ENCODE results near the gene FAM222A. TPM values are rescaled to one million over a fixed set of nuclear protein-coding genes. Genes with fewer than 3 reads are reported as not detected.

The FAM222A gene
- total RNA-seq, 1 experiment from 2014 or later: 3.1 TPM

DNA sequence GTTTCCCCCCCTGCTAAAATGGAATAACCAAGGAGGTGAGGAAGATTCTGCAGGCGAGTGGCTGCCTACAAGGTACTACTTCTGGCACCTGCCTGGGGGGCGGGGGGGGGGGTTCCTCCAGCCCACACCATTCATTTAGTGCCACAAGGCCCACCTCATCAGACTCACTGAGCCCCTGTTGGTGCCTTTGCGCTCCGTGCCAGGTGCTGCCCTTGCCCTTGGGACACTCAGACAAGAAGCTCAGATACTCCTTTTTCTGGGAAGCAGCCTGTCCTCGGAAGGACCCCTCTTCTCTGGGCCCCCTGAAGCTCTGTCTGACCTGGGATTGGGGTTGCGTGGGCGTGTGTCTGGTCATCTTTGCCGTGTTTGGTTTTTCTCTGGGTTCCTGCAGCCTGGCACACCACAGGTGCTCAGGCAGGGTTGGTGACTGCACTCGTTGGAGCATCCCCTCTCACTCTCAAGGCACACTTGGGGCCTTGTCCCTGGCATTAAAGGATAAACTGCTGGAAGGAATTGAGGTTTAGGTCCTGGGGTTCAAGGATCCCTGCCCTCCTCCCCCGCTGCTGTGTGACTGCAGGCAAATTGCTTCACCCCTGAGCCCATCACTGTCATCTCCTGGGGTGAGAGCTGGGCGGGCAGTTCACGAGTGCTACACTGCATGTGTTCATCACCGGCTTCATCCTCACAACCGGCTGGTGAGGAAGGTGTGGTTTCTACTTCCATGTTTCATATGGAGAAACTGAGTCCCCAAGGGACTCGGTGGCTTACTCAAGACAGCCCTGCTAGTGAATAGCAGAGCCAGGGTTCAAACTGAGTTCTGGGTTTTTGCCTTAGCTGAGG, 16.9 kb downstream of the FAM222A start:
- BruUV-seq (replicated peaks): no TSS peak
- ChIA-PET POLR2A (ENCODE audit: unreplicated experiment) (no interaction called here), CTCF (no interaction called here)

DNA sequence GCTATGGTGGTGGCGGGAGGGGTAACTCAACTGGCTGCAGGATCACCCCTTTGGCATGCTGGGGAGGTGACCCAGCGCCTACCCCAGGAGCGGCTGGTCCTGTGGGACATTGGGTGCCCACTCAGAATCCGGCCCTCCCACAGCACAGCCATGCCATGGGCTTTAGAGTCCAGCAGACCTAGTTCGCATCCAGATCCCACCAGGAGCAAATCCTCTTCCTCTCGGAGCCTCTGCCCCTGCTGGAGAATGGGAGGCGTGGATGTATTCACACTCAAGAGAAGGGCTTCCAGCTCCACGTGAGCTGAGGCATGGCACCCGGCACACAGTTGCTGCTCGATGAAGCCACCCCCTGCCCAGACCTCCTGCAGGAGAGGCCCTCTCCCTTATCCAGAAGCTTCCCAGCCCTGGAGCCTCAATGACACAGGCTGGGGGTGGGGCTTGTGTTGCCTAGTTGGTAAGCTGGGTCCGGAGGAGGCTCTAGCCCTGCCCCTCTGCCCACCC, 17.7 kb downstream of the FAM222A start:
- H3K9me3 ChIP-seq (ENCODE audit: insufficient read depth, low read depth): no peaks in the 10 kb centered on the region
- no peak overlapping the region for H3K4me3 ChIP-seq
- H3K27ac ChIP-seq: no peak overlapping the region
- BruUV-seq (replicated peaks): no TSS peak
- ChIA-PET CTCF (interaction anchor here (0.6 kb wide), 1 partner anchor 292 kb away, joined by 8 read pairs; no protein-coding TSS in a partner anchor), POLR2A (ENCODE audit: unreplicated experiment) (no interaction called here)
- no peaks in the 10 kb centered on the region for H4K20me1 ChIP-seq (ENCODE audit: insufficient read depth)
- H3K79me2 ChIP-seq (ENCODE audit: low read depth): no peaks in the 10 kb centered on the region
- no peak overlapping the region for H2AFZ ChIP-seq
- no peak overlapping the region for H3K4me2 ChIP-seq
- no peaks in the 10 kb centered on the region for H3K9me2 ChIP-seq (ENCODE audit: insufficient read depth)
- no peaks in the 10 kb centered on the region for H3K4me1 ChIP-seq (replicated peaks; ENCODE audit: insufficient read depth)
- TF ChIP-seq EZH2 (IDR thresholded peaks at IDR 0.05; ENCODE audit: low read depth): no peak
- TF ChIP-seq, protein P1, sequence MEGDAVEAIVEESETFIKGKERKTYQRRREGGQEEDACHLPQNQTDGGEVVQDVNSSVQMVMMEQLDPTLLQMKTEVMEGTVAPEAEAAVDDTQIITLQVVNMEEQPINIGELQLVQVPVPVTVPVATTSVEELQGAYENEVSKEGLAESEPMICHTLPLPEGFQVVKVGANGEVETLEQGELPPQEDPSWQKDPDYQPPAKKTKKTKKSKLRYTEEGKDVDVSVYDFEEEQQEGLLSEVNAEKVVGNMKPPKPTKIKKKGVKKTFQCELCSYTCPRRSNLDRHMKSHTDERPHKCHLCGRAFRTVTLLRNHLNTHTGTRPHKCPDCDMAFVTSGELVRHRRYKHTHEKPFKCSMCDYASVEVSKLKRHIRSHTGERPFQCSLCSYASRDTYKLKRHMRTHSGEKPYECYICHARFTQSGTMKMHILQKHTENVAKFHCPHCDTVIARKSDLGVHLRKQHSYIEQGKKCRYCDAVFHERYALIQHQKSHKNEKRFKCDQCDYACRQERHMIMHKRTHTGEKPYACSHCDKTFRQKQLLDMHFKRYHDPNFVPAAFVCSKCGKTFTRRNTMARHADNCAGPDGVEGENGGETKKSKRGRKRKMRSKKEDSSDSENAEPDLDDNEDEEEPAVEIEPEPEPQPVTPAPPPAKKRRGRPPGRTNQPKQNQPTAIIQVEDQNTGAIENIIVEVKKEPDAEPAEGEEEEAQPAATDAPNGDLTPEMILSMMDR (conservative IDR thresholded peaks at IDR 0.05): no peak
- no peaks in the 10 kb centered on the region for H3F3A ChIP-seq (ENCODE audit: insufficient read depth, low read depth)
- DNase-seq: no peak
- H3K27me3 ChIP-seq (ENCODE audit: insufficient read depth, low read depth): no peaks in the 10 kb centered on the region
- H3K36me3 ChIP-seq (ENCODE audit: low read depth): no peaks in the 10 kb centered on the region
- intact Hi-C loops (cut with micrococcal nuclease; ENCODE audit: unreplicated experiment): no loop called here

More for the DNA sequence above, 16.9 kb downstream of the FAM222A start:
- H3K9me2 ChIP-seq (ENCODE audit: insufficient read depth): no peaks in the 10 kb centered on the region
- intact Hi-C loops (cut with micrococcal nuclease; ENCODE audit: unreplicated experiment): no loop called here
- H4K20me1 ChIP-seq (ENCODE audit: insufficient read depth): no peaks in the 10 kb centered on the region
- H2AFZ ChIP-seq: no peak overlapping the region
- no peak for DNase-seq
- H3K27ac ChIP-seq: no peak overlapping the region
- no peak overlapping the region for H3K4me3 ChIP-seq
- TF ChIP-seq, protein P1 (conservative IDR thresholded peaks at IDR 0.05): no peak
- no peak for TF ChIP-seq EZH2 (IDR thresholded peaks at IDR 0.05; ENCODE audit: low read depth)
- H3K9me3 ChIP-seq (ENCODE audit: insufficient read depth, low read depth): no peaks in the 10 kb centered on the region
- H3K36me3 ChIP-seq (ENCODE audit: low read depth): no peaks in the 10 kb centered on the region
- H3K4me1 ChIP-seq (replicated peaks; ENCODE audit: insufficient read depth): no peaks in the 10 kb centered on the region
- no peaks in the 10 kb centered on the region for H3K79me2 ChIP-seq (ENCODE audit: low read depth)
- no peaks in the 10 kb centered on the region for H3K27me3 ChIP-seq (ENCODE audit: insufficient read depth, low read depth)
- no peak overlapping the region for H3K4me2 ChIP-seq
- H3F3A ChIP-seq (ENCODE audit: insufficient read depth, low read depth): no peaks in the 10 kb centered on the region

DNA sequence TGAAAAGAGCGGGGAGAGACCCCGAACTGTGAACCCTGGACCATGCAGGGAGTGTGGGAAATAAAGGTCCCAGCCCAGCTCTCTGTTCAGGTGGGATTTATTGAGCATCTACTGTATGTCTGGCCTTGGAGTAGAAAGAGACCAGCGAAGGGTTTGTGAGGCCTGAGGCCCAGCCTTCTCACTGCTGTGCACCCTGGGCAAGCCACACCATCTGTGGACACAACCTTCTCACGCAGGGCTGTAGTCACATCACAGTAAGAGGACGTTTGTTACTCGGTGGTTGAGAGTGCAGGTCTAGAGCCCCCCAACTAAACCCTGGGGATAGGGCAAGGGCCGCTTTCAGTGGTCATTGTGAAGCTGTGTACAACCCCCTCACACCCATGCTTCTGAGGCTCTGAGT, 18.2 kb downstream of the FAM222A start:
- Histone ChIP-seq H3K27ac (no peak overlapping the region), H3K4me1 (replicated peaks; ENCODE audit: insufficient read depth) (no peaks in the 10 kb centered on the region), H3K79me2 (ENCODE audit: low read depth) (no peaks in the 10 kb centered on the region), H3K36me3 (ENCODE audit: low read depth) (no peaks in the 10 kb centered on the region), H3K9me3 (ENCODE audit: insufficient read depth, low read depth) (no peaks in the 10 kb centered on the region), H2AFZ (no peak overlapping the region), H4K20me1 (ENCODE audit: insufficient read depth) (no peaks in the 10 kb centered on the region), H3K4me3 (no peak overlapping the region), H3F3A (ENCODE audit: insufficient read depth, low read depth) (no peaks in the 10 kb centered on the region), H3K4me2 (no peak overlapping the region), H3K9me2 (ENCODE audit: insufficient read depth) (no peaks in the 10 kb centered on the region), H3K27me3 (ENCODE audit: insufficient read depth, low read depth) (no peaks in the 10 kb centered on the region)
- ChIA-PET POLR2A (ENCODE audit: unreplicated experiment) (no interaction called here), CTCF (no interaction called here)
- no TSS peak for BruUV-seq (replicated peaks)
- intact Hi-C loops (cut with micrococcal nuclease; ENCODE audit: unreplicated experiment): no loop called here
- TF ChIP-seq, protein P1 (conservative IDR thresholded peaks at IDR 0.05): no peak
- TF ChIP-seq EZH2 (IDR thresholded peaks at IDR 0.05; ENCODE audit: low read depth): no peak
- DNase-seq: no peak

All from PC-9 (cell line).